SH-SY5Y (cell line): Measurements from ENCODE around the gene ABCA10.

Source experiments
- GATA2 ChIP-seq: IDR thresholded peaks from 2 replicates; pipeline ENCODE4 v1.6.1; 2011; ENCODE audit warnings: mild to moderate bottlenecking, low read depth, low read length
- GATA3 ChIP-seq: IDR thresholded peaks from 2 replicates; pipeline ENCODE4 v1.6.1; 2011; ENCODE audit warnings: low read depth, mild to moderate bottlenecking, low read length, moderate library complexity

GRCh38 chr17:69142175-69142802 lies 86.3 kb downstream of the ABCA10 start:
- TF ChIP-seq GATA2 (no peak), GATA3 (no peak)
